DMS79 treated with DMSO at 0.1 percent for 48 hours (cell line): Measurements from ENCODE around the gene LTN1.

ENCODE experiments used
- DNase-seq: peaks from one replicate; lab custom pipeline; 2025; lab: John Stamatoyannopoulos, UW

The LTN1 gene

GRCh38 chr21:28882345-28882744 is 110.3 kb downstream of the LTN1 start:
- no peak for DNase-seq
